T-helper 2 cell (primary cell): ENCODE measurements around the gene PLXNB1.

Experiments used
- DNase-seq, 5 experiments: peaks; one replicate each; pipeline versions ENCODE4 v3.0.0 to v3.0.0-alpha.2; 2012 to 2022

Gene PLXNB1

DNA sequence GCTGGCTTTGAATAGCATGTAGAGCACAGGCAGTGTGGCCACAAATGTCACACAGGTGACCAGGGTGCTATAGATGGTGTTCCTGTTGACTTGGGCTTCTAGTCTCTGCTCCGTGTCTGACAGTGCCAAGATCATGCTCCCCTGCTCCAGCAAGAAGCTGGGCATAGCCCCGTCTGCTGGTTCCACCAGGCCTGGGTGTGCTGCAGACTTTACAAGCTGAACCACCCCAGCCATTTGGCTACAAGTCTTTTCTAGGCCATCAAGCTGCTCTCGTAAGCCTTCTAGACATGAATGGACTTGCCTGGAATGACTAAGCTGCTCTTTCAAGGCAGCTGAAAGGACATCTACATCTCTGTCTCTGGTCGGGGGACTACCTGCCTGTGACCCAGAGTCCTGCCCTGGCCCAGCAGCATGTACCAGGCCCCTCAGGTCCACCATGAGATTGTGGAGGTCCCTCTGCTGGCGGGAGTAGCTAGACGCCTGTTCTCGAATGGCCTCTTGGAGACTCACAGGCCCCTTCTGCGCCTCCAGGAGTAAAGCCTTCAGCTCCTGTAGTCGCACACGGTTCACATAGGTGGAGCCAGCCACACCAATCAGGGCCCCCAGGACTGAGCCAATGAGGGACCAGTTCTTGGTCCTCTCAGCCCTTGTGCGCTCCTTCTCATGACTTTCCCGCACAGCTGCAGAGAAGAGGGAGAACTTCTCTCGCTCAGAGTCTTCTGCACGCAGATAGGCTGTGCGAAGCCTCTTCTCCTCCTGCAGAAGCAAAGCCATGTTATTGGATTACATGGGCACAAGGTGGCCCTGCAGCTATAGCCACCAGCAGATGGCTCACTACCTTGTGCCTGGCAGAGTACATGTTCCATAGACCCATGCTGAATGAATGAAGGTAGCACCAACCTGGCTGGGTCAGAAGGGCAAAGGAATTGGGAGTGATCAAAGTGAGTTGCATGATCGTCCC lies 2.8 kb upstream of the PLXNB1 start:
- peak in 1 of 5 experiments; percentile 36 for DNase-seq

DNA sequence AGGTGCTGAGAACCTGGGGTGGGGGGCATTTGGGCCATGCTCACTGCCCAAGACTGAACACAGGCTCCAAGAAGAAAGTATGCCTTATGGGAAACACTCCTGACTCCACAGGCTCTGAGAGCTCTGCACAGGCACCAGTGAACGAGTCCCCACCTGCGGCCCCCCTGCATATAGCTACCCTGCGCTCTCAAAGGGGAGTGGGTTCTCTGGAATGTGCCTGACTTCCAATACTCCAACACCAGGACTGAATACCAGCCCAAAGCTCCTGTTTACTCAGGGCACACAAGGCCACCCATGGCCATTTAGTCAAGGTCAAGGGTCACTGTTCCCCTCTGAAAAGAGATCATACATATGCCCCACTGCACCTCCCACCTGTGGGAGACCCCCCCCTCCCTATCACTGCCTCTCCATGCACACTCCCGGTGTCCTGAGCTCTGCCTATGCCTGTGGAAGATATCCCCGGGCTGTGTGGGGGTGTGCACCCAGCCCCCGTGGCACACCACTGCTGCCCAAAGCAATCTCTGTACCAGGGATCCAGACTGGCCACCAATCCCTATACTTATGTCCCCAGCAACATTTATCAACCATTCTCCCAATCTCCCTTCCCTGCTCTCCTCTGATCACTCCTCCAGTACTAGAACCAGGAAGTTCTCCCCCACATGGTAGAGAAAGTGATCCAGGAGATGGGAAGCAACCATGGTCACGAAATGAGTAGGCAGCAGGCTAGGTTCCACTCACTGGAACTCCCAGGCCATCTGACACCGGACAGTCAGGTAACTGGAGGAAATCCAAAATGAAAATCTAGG lies 1.5 kb upstream of the PLXNB1 start:
- no peak for DNase-seq

- no peak for DNase-seq
Observed at GRCh38 chr3:48430708-48431101, 819 bp upstream of the PLXNB1 start.

DNA sequence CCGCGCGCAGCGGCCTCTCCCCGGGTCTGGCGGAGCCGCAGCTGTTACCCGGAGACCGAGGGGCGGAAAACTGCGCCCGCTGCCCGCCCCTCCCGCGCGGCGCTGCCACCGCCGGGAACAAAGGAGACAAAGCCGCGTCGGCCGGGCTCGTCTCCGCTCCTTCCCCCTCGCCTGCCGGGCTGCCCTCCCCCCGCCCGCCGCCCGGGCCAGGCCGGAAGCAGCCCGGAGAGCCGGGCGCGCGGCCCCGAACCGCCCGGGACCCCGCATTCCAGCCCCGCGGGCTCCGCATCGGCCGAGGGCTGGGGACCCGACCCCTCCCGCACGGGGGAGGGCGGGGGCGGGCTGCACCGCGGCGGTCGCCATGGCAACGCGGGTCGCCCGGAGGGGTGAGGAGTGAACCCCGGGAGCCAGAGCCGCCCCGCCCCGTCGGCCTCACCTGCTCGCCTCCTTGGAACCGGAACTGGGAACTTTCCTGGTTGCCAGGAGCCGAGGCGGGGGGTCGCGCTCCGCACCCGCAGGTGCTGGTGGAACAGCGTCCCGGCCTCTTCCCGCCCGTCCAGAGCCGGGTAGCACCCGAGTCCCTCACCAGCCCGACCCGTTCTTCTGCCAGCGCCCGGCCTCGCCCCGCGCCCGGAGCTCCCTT lies 448 bp downstream of the PLXNB1 start:
- DNase-seq, result peak; percentile 33 to 65 (median 55)

GRCh38 chr3:48428572-48429316 lies 1.1 kb downstream of the PLXNB1 start:
- DNase-seq, result no peak

GRCh38 chr3:48428088-48428571 lies 1.8 kb downstream of the PLXNB1 start:
- DNase-seq, result no peak

GRCh38 chr3:48427630-48427962 lies 2.3 kb downstream of the PLXNB1 start:
- no peak for DNase-seq

GRCh38 chr3:48426944-48427629 lies 2.8 kb downstream of the PLXNB1 start:
- DNase-seq, result no peak

- no peak for DNase-seq
Observed at GRCh38 chr3:48426401-48426909, 3.4 kb downstream of the PLXNB1 start.

DNA sequence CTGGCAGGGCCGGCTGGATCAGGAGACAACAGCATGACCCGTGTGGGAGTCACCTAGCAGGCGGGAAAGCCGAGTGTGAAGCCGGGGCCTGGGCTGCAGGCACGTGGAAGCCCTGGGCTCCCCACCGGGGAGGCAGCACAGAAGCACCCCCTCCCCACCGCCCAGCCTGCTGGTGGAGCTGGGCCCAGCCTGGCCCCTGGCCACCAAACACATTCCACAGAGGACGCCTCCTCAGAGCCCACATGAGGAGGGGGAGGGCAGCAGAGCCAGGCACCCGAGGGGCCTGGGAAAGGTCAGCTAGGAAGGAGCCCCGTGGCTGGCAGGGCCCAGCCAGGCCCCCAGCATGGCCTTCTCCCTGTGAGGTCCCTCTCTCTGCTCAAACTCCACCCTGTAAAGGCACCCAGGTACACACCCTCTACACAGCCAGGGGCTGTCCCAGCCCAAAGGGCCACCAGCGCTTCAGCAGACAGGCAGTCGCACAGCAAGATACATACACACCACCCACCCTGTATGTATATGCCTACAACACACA lies 4.5 kb downstream of the PLXNB1 start:
- no peak for DNase-seq

GRCh38 chr3:48423883-48424695 lies 5.8 kb downstream of the PLXNB1 start:
- DNase-seq, result no peak

DNA sequence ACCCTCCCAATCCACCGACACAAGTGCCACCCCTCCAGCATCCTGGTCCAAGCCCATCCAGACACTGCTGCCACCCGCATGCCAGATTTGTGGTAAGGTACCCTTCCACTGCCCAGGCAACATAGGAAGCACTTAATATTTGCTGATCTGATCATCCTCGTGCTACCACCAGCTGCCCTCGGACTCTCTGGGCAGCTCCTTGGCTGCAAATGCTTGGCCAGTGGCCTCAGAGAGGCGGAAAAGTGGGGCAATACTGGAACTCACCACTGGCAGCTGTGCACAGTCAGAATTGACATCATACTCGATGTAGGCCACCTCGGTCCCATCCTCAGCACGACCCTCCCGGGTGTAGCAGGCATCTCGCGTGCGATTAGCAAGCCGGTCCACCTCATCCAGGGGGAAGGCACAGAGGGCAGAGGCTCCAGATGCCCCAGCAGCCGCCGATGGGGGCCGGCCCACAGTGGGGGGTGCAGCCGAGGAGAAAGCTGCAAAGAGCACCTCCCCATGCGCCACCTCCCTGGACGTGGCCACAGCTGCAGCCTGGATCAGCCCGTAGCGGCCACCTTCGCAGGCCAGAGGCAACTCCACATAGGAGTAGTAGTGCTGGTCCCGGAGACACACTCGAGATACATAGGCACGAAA lies 6.5 kb downstream of the PLXNB1 start:
- DNase-seq, result no peak

- DNase-seq, result no peak
Observed at GRCh38 chr3:48422681-48423080, 7.2 kb downstream of the PLXNB1 start.

DNA sequence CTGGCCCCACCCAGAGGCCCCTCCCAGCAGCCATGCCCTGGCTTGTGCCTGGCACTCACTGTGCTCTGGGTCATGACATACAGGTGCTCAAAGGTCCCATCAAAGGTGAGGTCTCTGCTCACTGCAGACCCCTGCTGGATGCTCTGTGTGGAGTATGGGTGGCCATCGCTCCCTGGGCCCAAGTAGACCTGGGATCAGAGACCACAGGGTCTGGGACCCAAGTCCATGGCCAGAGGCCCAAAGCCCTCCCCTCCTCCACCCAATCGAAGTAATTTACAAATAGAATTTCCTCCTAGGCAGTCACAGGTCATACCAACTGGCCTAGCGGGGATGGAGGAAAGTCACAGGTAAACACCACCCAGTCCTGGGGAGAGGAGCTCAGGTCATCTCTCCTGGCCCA lies 7.6 kb downstream of the PLXNB1 start:
- no peak for DNase-seq

DNA sequence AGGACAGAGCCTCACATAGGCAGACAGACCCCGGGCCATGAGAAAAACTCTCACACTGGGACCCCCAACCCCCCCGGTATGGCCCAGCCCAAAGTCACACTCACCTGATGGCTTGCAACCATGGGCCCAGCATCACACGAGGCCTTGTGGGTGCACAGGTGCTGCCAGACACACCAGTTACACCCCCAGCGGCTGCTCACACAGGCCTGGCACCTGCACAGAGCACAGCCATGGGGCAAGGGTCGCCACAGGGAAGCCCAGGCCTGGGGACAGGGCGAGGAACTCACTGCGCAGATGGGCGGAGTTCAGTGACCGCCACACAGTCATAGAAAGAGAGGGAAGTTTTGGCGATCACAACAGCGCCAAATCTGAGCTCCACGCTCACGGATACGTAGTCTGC lies 9.3 kb downstream of the PLXNB1 start:
- DNase-seq, result no peak

- no peak for DNase-seq
Observed at GRCh38 chr3:48419597-48419996, 10.3 kb downstream of the PLXNB1 start.

- no peak for DNase-seq
Observed at GRCh38 chr3:48419149-48419548, 10.7 kb downstream of the PLXNB1 start.

- DNase-seq, result no peak
Observed at GRCh38 chr3:48418651-48419050, 11.2 kb downstream of the PLXNB1 start.

DNA sequence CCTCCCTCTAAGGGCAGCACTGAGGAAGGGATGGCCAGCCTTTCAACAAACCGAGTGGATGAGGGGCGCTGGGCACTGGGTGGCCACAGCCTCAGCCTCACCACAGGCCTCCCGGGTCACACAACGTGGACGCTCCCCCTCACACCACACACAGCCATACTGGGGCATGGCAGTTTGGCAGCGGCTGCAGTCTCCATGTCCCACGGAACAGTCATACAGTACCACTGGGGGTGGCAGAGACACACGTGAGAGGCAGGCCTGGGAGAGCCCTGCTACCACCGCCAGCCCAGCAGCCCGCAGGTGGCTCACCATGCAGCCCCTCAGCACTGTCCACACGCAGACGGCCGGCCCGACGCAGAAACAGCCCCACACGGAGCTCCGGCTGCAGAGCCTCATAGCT lies 11.7 kb downstream of the PLXNB1 start:
- no peak for DNase-seq

- no peak for DNase-seq
Observed at GRCh38 chr3:48417529-48418108, 12.3 kb downstream of the PLXNB1 start.
